Keratinocyte (primary cell): ENCODE data around the gene CMTM8. TPM values are rescaled to one million over a fixed set of nuclear protein-coding genes. Genes with fewer than 3 reads are reported as not detected.

Source experiments
- DNase-seq: peaks from one replicate; pipeline ENCODE4 v3.0.0-alpha.2; 2011; ENCODE audit warnings: low read depth, missing footprints, low spot score
- FAIRE-seq: peaks from 2 replicates; lab custom pipeline; 2011; peaks lifted over from hg19 to GRCh38; lab: Jason Lieb, UNC
- H2AFZ ChIP-seq: 2 replicates; pipeline ENCODE4 v1.6.0; 2012; ENCODE audit warnings: low read length, control low read depth, inconsistent platforms; ENCODE audit not compliant: control insufficient read depth
- H3K27ac ChIP-seq: 2 replicates; pipeline ENCODE4 v1.5.1; 2011; ENCODE audit warnings: low read length; ENCODE audit not compliant: control insufficient read depth, insufficient read depth
- H3K27me3 ChIP-seq: 3 replicates; pipeline ENCODE4 v1.6.0; 2011; ENCODE audit warnings: low read length; ENCODE audit not compliant: control insufficient read depth, insufficient read depth; ENCODE audit errors: extremely low read depth
- H3K36me3 ChIP-seq, 2 experiments: 2 replicates in 1 of 2; 3 replicates in 1 of 2; pipeline ENCODE4 v1.5.1; 2011; ENCODE audit warnings: low read length in 2 of 2, mild to moderate bottlenecking in 1 of 2; ENCODE audit not compliant: control insufficient read depth in 2 of 2, insufficient read depth in 2 of 2; ENCODE audit errors: extremely low read depth in 1 of 2
- H3K4me1 ChIP-seq: 3 replicates; pipeline ENCODE4 v1.5.1; 2011; ENCODE audit warnings: low read length; ENCODE audit not compliant: control insufficient read depth, insufficient read depth; ENCODE audit errors: extremely low read depth
- H3K4me2 ChIP-seq: 3 replicates; pipeline ENCODE4 v1.6.0; 2011; ENCODE audit warnings: low read depth, low read length; ENCODE audit not compliant: control insufficient read depth, insufficient read depth; ENCODE audit errors: extremely low read depth
- H3K4me3 ChIP-seq, 3 experiments: fragments of 200-600 bp in 1 of 3; sonication (generic) in 1 of 3; 2 replicates in 2 of 3; 3 replicates in 1 of 3; pipeline ENCODE4 v1.5.1; 2011 to 2016; ENCODE audit warnings: low read length in 3 of 3, mild to moderate bottlenecking in 3 of 3, control low read depth in 2 of 3, inconsistent platforms in 1 of 3, low read depth in 1 of 3, mixed read lengths in 1 of 3, mixed run types in 1 of 3, moderate library complexity in 1 of 3; ENCODE audit not compliant: control insufficient read depth in 2 of 3, insufficient read depth in 2 of 3; ENCODE audit errors: extremely low read depth in 1 of 3
- H3K79me2 ChIP-seq: 2 replicates; pipeline ENCODE4 v1.6.0; 2012; ENCODE audit warnings: low read length; ENCODE audit not compliant: control insufficient read depth, insufficient read depth
- H3K9ac ChIP-seq: 3 replicates; pipeline ENCODE4 v1.6.0; 2011; ENCODE audit warnings: low read length; ENCODE audit not compliant: control insufficient read depth, insufficient read depth; ENCODE audit errors: extremely low read depth
- H3K9me1 ChIP-seq: 3 replicates; pipeline ENCODE4 v1.6.0; 2011; ENCODE audit warnings: low read length; ENCODE audit not compliant: control insufficient read depth, insufficient read depth; ENCODE audit errors: extremely low read depth
- H3K9me3 ChIP-seq: 2 replicates; pipeline ENCODE4 v1.5.1; 2012; ENCODE audit warnings: low read depth, low read length; ENCODE audit not compliant: control insufficient read depth
- H4K20me1 ChIP-seq: 3 replicates; pipeline ENCODE4 v1.6.0; 2011; ENCODE audit warnings: low read length; ENCODE audit not compliant: control insufficient read depth, insufficient read depth; ENCODE audit errors: extremely low read depth
- CTCF ChIP-seq, 3 experiments: IDR thresholded peaks in 1 of 3; conservative IDR thresholded peaks in 1 of 3; optimal IDR thresholded peaks in 1 of 3; 2 replicates in 2 of 3; 3 replicates in 1 of 3; pipeline versions ENCODE3 to v1.5.1; 2011; ENCODE audit warnings: low read length in 3 of 3, mild to moderate bottlenecking in 3 of 3, moderate library complexity in 2 of 3, control low read depth in 1 of 3, inconsistent platforms in 1 of 3; ENCODE audit not compliant: insufficient read depth in 2 of 3; ENCODE audit errors: extremely low read depth in 1 of 3
- EZH2 ChIP-seq: IDR thresholded peaks from one replicate; pipeline ENCODE4 v1.6.1; 2012; ENCODE audit warnings: inconsistent platforms, mild to moderate bottlenecking, low read length, moderate library complexity
- dilution Hi-C: fragments of 300-500 bp; cut with MboI; formaldehyde crosslinking; loops from one replicate; pipeline ENCODE4 v1.7.0; 2020; ENCODE audit warnings: low sequenced_read_pairs; ENCODE audit not compliant: extremely low pct_ligation_motif_present
- polyA plus RNA-seq, 5 experiments: library from polyadenylated mRNA; depleted of rRNA in 3 of 5; stranded (reverse) in 3 of 5; stranded (forward) in 1 of 5; unstranded in 1 of 5; fragments of >200 nt; gene quantifications; 1 replicate in 1 of 5; 2 replicates in 3 of 5; 3 replicates in 1 of 5; pipeline versions ENCODE4 v1.2.1 to v1.2.3, GENCODE V29; 2011 to 2012; ENCODE audit warnings: missing spikeins in 2 of 5, low read depth in 1 of 5, low replicate concordance in 1 of 5

The CMTM8 gene
- polyA plus RNA-seq, 1 donor (not counting 4 experiments of a cell fraction or from before 2014, with no cell fraction given) = 1.6 TPM

GRCh38 chr3:32219537-32219936, 18.9 kb upstream of the CMTM8 start:
- Histone ChIP-seq H3K4me3 (no peak overlapping the region), H3K36me3 (no peaks in the 10 kb centered on the region), H4K20me1 (no peaks in the 10 kb centered on the region), H3K27me3 (peaks cover 16% of the 10 kb centered on the region), H3K9ac (no peak overlapping the region), H3K79me2 (no peaks in the 10 kb centered on the region), H3K27ac (no peak overlapping the region), H3K9me1 (no peaks in the 10 kb centered on the region), H3K4me2 (no peak overlapping the region), H3K9me3 (no peaks in the 10 kb centered on the region), H2AFZ (no peak overlapping the region), H3K4me1 (no peaks in the 10 kb centered on the region)
- DNase-seq (no peak), FAIRE-seq (no peak)
- dilution Hi-C loops = no loop called here
- TF ChIP-seq EZH2 (no peak), CTCF (optimal IDR thresholded peaks at IDR 0.05 in 1 of 3, IDR thresholded peaks at IDR 0.05 in 1 of 3, conservative IDR thresholded peaks at IDR 0.05 in 1 of 3; ENCODE audit: extremely low read depth in 1 of 3, insufficient read depth in 2 of 3, low read length in 3 of 3) (no peak)

GRCh38 chr3:32220006-32220405, 18.5 kb upstream of the CMTM8 start:
- no peak for DNase-seq
- no peaks in the 10 kb centered on the region for H3K4me1 ChIP-seq
- FAIRE-seq = no peak
- dilution Hi-C loops = no loop called here
- H3K9ac ChIP-seq = no peak overlapping the region
- H2AFZ ChIP-seq = no peak overlapping the region
- no peak overlapping the region for H3K4me2 ChIP-seq
- H3K9me1 ChIP-seq = no peaks in the 10 kb centered on the region
- TF ChIP-seq EZH2 (no peak), CTCF (optimal IDR thresholded peaks at IDR 0.05 in 1 of 3, IDR thresholded peaks at IDR 0.05 in 1 of 3, conservative IDR thresholded peaks at IDR 0.05 in 1 of 3; ENCODE audit: extremely low read depth in 1 of 3, insufficient read depth in 2 of 3, low read length in 3 of 3) (no peak)
- no peaks in the 10 kb centered on the region for H3K9me3 ChIP-seq
- H3K27ac ChIP-seq = no peak overlapping the region
- H4K20me1 ChIP-seq = no peaks in the 10 kb centered on the region
- no peaks in the 10 kb centered on the region for H3K36me3 ChIP-seq
- no peaks in the 10 kb centered on the region for H3K79me2 ChIP-seq
- H3K27me3 ChIP-seq = peaks cover 16% of the 10 kb centered on the region
- H3K4me3 ChIP-seq = no peak overlapping the region
